Measurements from ENCODE around the gene HBD. TPM values are rescaled to one million over a fixed set of nuclear protein-coding genes. Genes with fewer than 3 reads are reported as not detected.
"Not testable (repeated sequence)": the region's sequence is repeated elsewhere in the genome, so short reads cannot be mapped to it uniquely, and the experiment has no call there.

The HBD gene
- total and polyA plus RNA-seq, 7 donors = not detected

DNA sequence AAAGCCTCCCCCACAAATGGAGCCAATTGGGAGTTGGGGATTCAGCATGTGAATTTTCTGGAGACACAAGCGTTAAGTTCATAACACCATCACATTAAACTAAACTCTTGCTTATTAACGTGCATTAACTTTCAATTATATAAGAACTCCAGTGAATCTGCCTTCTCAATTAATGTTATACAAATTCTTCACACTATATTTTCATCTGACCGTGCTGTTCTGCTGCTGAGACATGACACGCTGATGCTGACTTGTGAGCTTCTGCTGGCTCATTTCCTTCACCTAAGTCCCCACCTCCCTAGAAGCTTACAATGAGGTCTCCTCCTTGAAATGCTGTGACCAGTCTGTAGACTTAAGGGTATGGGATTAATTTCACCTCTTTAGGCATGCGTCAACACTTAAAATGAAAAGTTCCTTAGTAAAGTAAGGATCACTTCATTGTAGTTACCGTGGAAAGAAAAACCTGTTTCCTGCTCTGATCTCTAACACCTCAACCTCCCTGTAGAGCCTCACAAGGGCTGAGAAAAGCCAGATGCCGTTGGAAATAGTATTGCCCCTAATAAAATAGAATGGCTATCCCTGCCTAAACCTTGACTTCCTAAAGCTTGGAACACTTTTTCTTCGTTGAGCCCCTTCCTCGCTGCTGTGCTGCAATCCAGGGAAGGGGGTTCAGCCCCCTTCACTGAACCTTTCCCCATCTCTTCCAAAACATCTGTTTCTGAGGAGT, 18.1 kb upstream of the HBD start:
- WGBS, 2 donors = 55 to 60% methylated on average over 9 of the region's 9 CpGs
- TF ChIP-seq EP300 (IDR thresholded peaks at IDR 0.05) (no peak), POLR2AphosphoS5 (IDR thresholded peaks at IDR 0.05) (no peak), POLR2A (IDR thresholded peaks at IDR 0.05) (no peak), CTCF (IDR thresholded peaks at IDR 0.05) (no peak)
- DNase-seq = no peak
- Histone ChIP-seq H3K27me3 (no peaks in the 10 kb centered on the region), H3K4me3 (no peak overlapping the region), H3K9me3 (no peaks in the 10 kb centered on the region), H3K4me1 (no peaks in the 10 kb centered on the region), H3K36me3 (no peaks in the 10 kb centered on the region), H3K27ac (no peak overlapping the region)
- intact Hi-C loops (cut with DNase I) = no loop called here

GRCh38 chr11:5251746-5252145, 17.5 kb upstream of the HBD start:
- WGBS, 2 donors = 49% methylated on average over 2 of the region's 2 CpGs
- H3K36me3 ChIP-seq = no peaks in the 10 kb centered on the region

DNA sequence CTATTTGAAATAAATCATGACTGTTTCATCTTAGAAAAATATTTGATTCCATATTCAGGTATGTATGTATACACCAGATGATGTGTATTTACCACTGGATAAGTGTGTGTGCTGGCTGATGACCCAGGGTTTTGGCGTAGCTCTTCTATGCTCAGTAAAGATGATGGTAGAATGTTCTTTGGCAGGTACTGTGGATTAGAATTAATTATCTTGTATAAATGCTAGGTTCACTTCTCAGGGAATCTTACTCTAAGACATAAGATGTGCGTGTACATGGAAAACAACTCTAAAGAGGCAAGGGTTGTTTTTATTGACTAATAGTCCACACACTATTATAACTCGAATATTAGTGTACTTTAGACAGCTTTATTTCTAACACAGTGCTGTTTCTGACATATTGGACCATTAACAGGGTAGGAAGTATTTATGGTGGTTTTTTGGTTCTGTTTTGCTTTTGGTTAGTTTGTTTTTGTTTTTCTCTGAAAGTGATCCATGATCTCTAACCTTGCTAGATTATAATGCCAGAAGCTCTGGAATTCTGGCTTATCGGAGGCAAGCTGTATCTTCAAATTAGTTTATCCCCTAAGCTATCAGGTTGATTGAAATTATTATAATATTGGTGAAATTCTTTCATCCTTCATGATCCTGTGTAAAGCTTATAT, 16.4 kb upstream of the HBD start:
- WGBS, 2 donors = 80 to 90% methylated on average over 4 of the region's 4 CpGs
- intact Hi-C loops (cut with DNase I) = no loop called here
- TF ChIP-seq CTCF (IDR thresholded peaks at IDR 0.05) (no peak), POLR2A (IDR thresholded peaks at IDR 0.05) (no peak), POLR2AphosphoS5 (IDR thresholded peaks at IDR 0.05) (no peak), EP300 (IDR thresholded peaks at IDR 0.05) (no peak)

More at GRCh38 chr11:5251746-5252145, 17.5 kb upstream of the HBD start:
- no peaks in the 10 kb centered on the region for H3K4me1 ChIP-seq
- intact Hi-C loops (cut with DNase I) = no loop called here
- TF ChIP-seq POLR2A (IDR thresholded peaks at IDR 0.05) = no peak
- TF ChIP-seq POLR2AphosphoS5 (IDR thresholded peaks at IDR 0.05) = no peak
- H3K27me3 ChIP-seq = no peaks in the 10 kb centered on the region
- DNase-seq = no peak
- H3K4me3 ChIP-seq = no peak overlapping the region
- no peaks in the 10 kb centered on the region for H3K9me3 ChIP-seq
- H3K27ac ChIP-seq = no peak overlapping the region

GRCh38 chr11:5249807-5250396, 15.6 kb upstream of the HBD start, which contains the start of gene HBG1:
HBG1 (minus strand) TSS chr11:5249857; CDS start chr11:5249804, 53 bp downstream.
- H3K9me3 ChIP-seq; H3K36me3 ChIP-seq; H3K4me3 ChIP-seq; H3K4me1 ChIP-seq; H3K27me3 ChIP-seq; intact Hi-C loops (cut with DNase I); H3K27ac ChIP-seq; DNase-seq: not testable (repeated sequence)
- 77 to 81% methylated on average over 3 of the region's 9 CpGs for WGBS, 2 donors

More for the DNA sequence above, 16.4 kb upstream of the HBD start:
- Histone ChIP-seq H3K4me1 (no peaks in the 10 kb centered on the region), H3K27ac (no peak overlapping the region), H3K9me3 (no peaks in the 10 kb centered on the region), H3K4me3 (no peak overlapping the region), H3K27me3 (no peaks in the 10 kb centered on the region), H3K36me3 (no peaks in the 10 kb centered on the region)
- DNase-seq = no peak

DNA sequence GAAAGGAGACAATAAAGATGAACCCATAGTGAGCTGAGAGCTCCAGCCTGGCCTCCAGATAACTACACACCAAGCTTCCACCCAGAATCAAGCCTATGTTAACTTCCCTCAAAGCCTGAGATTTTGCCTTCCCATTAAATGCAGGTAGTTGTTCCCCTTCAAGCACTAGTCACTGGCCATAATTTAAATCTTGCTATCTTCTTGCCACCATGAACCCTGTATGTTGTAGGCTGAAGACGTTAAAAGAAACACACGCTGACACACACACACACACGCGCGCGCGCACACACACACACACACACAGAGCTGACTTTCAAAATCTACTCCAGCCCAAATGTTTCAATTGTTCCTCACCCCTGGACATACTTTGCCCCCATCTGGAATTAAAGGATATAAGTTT, 14.2 kb upstream of the HBD start:
- H3K27me3 ChIP-seq; H3K4me3 ChIP-seq; H3K9me3 ChIP-seq; H3K36me3 ChIP-seq; intact Hi-C loops (cut with DNase I); H3K27ac ChIP-seq; H3K4me1 ChIP-seq; DNase-seq: not testable (repeated sequence)
- 24 to 84% methylated on average over 7 of the region's 7 CpGs for WGBS, 2 donors

DNA sequence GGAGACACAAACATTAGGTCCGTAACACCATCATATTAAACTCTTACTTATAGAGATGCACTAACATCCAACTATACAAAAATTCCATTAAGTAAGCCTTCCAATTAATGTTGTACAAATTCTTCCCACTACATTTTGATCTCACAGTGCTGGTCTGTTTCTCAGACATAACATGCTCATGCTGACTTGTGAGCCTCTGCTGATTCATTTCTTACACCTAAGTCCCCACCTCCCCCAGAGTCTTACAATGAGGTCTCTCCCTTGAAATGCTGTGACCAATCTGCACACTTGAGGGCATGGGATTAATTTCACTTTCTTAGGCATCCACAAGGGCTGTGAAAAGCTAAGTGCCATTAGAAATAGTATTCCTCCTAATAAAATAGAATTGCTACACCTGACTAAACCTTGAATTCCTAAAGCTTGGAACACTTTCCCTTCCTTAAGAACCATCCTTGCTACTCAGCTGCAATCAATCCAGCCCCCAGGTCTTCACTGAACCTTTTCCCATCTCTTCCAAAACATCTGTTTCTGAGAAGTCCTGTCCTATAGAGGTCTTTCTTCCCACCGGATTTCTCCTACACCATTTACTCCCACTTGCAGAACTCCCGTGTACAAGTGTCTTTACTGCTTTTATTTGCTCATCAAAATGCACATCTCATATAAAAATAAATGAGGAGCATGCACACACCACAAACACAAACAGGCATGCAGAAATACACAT, 13.3 kb upstream of the HBD start:
- Histone ChIP-seq H3K4me1 (no peaks in the 10 kb centered on the region), H3K27ac (no peak overlapping the region), H3K4me3 (no peak overlapping the region), H3K9me3 (no peaks in the 10 kb centered on the region), H3K36me3 (no peaks in the 10 kb centered on the region), H3K27me3 (no peaks in the 10 kb centered on the region)
- 75 to 89% methylated on average over 3 of the region's 3 CpGs for WGBS, 2 donors
- no peak for DNase-seq
- intact Hi-C loops (cut with DNase I) = no loop called here
- TF ChIP-seq EP300 (IDR thresholded peaks at IDR 0.05) (no peak), POLR2A (IDR thresholded peaks at IDR 0.05) (no peak), CTCF (IDR thresholded peaks at IDR 0.05) (no peak), POLR2AphosphoS5 (IDR thresholded peaks at IDR 0.05) (no peak)
